HG02885 (cell line): ENCODE data around the gene INS.

Source experiments
- ATAC-seq: cut with Tn5 transposase; IDR thresholded peaks from one replicate; pipeline ENCODE4 v1.9.1; 2021; ENCODE audit warnings: mild to moderate bottlenecking; ENCODE audit not compliant: unreplicated experiment, poor library complexity

INS gene

DNA sequence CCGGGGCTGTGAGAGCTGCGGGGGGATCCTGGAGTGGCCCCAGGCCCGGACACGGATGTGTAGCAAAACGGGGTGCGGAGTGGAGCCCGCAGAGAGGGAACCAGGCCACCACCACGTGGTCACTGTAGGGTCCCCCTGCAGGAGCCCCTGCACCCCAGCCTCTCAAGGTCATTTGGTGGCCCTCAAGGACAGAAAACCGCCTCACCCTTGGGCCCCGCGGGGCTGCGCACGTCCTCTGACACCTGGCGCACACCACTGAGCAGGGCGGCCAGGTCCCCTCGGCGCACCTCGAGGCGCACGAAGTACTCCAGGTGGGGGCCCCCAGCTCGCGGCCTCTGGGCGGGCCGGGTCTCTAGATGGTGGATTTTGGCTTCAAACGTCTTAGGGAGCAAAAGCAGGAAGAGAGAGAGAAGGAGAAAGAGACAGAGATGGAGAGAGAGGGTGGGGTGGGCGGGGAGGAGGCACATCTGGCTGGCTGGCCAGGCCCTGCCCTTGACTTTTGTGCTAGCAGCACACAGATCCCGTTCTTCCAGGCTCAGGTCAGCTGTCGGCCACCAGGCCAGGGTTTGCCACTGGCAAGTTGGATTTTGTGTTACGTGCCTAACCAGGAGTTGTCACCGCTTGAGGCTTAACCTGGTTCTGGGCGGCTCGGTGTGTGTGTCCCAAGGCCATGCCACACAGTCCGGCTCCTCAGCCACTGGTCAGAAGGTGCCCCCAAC lies 7.4 kb upstream of the INS start:
- ATAC-seq: no peak

DNA sequence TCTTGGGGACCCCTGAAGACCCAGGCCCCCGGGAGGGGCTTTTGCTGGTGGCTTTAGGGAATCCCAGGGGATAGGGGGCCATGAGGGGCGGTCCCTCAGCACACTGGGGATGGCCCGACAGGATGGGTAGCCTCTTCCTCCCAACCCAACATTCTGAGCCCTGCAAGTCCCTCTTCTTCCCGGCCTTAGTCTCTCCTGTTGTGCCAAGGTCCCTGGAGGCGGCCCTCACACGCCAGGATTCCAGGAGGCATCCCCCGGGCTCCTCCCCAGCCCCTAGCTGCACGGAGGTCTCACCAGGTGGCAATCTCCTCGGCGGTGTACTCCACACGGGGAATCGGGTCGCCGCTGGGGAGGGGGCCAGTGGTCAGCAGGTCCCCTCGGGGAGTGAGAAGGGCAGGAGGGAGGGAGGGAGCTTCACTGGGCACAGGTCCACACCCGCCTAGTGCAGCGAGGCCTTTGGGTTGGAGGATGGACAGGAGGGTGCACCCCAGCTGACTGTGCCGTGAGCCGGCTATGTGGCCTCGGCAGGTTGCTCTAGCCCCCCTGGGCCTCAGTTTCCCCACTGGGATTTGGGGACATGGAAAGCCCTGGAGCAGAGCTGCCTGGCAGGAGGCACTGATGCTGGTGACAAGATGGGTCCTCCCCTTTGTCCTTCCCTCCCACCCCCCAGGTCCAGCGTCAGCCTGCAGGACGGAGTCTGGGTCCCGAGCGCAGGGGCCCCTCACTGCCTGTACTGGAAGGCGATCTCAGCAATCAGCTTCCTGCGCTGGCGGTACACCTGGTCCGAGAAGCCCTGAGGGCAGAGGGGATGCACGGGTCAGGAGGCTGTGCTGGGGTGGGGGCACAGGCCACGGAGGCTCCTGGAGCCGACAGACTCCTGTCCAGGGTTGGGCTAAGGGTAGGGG lies 6.4 kb upstream of the INS start:
- ATAC-seq: no peak

DNA sequence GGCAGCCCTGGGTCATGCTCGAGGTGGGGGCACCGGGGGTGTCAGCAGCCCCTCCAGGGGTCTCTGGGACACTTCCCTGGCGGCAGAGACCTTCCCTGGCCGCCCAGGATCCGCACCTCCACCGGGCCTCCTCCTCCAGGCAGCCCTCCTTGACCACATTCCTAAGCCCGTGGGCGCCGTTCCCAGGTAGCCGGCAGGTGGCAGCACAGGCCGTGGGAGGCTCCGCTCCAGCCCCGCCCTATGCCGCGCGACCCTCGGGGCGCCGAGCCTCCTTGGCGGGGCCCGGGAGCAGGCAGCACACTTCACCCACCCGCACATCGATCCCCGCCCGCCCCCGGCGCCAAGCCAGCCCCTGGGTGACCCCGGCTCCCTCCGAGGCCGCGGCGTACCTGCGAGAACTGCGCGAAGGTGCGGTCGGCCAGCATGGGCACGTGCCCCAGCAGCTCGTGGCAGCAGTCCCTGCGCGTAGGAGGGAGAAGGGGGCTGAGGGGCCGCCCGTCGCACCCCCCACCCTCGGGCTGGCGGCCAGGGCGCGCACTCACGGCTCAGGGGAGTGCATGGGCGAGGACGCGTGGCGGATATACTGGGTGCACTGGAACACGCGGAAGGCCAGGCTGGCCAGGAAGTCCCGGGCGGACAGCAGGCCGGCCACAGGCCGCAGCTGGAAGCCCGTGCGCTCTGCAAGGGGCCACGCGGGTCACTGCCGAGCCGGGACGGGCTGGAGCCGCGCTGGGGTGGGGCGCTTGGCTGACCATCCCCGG lies 5.3 kb upstream of the INS start:
- no peak for ATAC-seq

DNA sequence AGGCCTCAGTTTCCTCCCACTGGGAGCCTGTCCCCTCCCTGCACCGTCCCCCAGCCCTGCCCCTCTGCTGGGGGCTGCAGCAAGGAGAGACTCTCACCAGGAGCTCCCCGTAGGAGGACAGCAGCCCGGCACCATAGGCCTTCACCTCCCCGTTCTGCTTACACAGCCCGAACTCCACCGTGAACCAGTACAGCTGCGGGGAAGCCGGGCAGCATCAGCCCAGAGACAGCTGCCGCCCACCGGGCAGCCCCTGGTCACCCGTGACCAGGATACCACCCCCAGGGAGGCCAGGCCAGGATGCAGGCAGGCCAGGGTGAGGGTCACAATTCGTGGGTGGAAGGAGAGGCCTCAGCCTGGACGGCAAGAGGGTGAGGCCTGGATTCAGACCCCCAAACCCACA lies 4.6 kb upstream of the INS start:
- no peak for ATAC-seq

DNA sequence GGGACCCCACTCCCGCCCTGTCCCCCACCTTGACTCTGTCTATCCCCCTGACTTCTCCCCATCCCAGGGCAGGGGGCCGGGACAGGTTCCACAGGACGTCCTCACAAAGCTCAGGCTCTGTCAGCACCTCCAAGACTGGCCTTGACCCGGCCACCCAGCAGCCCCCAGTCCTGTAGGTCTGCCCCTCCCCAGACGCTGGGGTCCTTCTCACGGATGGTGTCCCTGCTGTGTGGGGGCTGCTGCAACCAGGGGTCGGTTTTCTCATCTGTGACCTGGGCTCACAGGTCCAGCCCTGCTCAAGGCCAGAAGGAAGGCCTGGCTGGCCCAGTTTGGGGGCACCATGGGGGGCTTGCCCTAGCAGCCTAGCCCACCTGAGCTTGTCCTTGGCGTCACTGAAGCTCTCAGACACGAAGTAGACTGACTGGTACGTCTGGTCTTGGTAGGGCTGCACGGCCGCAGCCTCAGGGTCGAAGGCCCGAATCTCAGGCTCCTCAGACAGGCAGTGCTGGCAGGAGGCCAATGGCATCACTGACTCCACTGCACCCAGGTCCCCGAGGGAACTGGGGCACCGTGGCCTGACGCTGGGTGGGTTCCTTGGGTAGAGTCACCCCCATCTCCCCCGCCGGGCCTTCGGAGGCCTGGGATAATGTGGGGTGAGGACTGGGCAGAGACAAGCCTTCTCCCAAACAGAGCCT lies 4.0 kb upstream of the INS start:
- ATAC-seq: no peak

DNA sequence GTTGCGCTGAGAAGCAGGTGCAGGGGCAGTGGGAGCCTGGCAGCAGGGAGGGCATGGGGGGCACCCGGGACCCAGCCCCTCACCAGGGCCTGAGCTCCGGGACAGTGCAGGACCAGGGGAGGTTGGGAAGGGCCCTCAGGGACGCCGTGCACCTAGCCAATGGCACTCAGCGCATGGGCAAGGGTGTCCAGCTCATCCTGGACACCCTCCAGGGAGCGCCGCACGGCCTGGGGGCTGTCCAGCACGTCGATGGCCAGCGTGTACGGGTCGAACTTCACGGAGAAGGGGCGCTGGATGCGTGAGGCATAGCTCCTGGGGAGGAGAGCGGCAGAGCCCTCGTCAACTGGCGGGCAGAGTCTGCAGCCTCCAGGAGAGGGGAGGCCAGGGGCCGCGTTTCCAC lies 3.1 kb upstream of the INS start:
- ATAC-seq: no peak

DNA sequence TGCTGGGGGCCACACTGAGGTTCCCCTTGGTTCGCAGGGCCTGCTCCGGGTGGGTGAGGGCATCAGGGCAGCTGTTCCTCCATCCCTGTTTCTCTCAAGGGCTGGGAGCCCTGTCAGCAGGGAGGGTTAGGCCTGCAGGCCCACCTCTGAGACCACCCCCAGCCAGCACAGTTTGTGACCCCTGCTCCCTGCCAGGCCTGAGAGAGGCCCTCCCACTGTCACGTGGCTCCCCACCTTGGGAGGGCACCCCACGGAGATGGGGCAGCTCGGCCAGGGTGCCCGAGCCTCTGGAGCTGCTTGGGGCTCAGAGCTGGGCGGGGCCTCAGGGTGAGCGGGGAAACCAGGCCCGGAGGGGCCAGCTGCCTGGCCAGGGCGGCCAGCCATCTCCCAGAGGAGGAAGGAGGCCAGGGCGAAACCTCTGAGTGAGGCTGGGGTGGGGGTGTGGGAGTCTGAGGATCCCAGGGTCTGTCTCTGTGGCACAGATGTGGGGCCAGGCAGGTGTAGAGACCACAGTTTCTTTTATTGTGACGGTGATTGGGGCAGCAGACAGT lies 2.5 kb upstream of the INS start:
- ATAC-seq: no peak

DNA sequence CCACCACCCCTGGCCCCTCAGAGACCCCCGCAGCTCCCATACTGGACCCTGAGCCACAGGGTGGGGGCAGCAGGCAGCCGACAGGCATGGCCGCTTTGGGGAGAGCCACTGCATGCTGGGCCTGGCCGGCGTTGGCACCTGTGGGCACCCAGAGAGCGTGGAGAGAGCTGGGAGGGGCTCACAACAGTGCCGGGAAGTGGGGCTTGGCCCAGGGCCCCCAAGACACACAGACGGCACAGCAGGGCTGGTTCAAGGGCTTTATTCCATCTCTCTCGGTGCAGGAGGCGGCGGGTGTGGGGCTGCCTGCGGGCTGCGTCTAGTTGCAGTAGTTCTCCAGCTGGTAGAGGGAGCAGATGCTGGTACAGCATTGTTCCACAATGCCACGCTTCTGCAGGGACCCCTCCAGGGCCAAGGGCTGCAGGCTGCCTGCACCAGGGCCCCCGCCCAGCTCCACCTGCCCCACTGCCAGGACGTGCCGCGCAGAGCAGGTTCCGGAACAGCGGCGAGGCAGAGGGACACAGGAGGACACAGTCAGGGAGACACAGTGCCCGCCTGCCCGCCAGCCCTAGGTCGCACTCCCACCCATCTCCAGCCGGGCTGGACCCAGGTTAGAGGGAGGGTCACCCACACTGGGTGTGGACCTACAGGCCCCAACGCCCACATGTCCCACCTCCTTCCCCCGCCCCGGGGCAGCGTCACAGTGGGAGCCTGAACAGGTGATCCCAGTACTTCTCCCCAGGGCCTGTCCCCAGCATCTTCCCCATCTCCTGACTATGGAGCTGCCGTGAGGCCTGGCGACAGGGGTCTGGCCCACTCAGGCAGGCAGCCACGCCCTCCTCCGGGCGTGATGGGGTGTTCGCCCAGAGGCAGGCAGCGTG lies 1.2 kb downstream of the INS start:
- no peak for ATAC-seq

DNA sequence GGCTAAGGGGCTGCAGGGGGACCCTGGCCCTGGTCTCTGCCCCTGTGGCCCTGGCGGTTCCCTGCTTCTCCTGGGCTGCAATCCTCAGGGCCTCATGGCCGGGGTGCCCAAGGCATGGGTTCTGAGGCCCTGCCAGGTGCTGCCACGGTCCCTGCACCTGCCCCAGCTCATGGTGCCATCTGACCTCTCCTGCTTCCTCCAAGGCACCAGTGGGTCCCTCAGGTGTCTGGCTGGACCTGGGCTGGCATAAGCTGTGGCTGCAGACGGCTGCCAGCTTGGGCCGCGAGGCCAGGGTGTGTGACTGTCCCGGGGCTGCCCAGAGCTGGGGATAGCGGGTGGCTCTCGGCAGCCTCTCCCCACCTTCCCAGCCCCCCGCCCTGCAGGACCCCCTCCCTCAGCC lies 2.0 kb downstream of the INS start:
- no peak for ATAC-seq

DNA sequence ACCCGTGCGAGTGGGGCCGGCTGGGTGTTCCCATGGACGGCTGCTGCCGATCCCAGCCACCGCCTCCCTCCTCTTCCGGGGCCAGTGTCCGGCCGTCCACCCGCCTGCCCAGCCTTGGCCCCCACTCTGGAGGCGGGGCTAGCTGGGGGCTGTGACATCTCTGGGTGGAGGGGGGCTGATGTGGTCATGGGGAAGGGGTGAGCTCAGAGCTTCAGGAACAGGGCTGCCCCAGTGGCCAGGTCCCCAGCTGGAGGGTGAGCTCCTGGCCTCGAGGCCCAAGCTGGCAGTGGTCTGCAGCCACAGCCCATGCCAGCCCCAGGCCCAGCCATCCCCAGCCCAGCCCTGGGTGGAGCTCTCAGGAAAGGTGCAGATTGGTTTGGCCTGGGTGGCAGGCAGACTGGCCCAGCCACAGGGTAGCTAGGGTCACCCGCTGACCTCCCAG lies 2.7 kb downstream of the INS start:
- ATAC-seq: no peak

DNA sequence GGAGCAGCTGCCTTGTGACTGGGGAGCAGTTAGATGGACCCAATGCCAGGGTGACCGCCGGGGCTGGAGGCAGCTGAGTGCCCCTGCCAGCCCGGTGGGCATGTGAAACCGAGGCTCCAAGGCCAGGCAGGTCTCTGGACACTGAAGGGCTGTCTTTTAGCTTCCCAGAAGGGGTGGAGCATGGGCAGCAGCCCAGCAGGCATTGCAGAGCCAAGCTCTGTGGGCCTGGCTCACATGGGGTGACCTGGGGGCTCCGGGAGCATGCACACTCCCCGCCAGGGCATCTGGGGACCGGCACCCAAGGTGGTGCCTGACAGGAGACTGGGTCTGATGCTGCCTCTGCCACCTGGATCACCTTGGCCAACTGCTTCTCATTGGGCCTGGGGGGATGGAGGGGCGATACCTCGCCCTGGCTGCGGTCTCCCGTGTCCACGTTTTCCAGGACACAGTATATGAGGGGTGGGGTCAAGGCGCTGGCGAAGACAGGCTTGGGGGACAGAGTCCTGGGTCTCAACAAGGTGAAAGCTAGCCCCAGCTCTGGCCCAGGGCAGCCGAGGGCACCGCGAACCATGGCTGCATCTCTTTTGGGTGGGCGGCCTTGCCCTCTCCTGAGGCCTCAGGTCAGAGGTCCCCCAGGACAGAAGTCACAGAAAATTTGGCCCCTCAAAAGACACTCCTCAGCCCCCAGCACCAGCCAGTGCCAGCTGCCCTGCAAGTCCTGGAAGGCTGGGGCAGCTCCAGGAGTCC lies 3.5 kb downstream of the INS start:
- ATAC-seq: no peak

DNA sequence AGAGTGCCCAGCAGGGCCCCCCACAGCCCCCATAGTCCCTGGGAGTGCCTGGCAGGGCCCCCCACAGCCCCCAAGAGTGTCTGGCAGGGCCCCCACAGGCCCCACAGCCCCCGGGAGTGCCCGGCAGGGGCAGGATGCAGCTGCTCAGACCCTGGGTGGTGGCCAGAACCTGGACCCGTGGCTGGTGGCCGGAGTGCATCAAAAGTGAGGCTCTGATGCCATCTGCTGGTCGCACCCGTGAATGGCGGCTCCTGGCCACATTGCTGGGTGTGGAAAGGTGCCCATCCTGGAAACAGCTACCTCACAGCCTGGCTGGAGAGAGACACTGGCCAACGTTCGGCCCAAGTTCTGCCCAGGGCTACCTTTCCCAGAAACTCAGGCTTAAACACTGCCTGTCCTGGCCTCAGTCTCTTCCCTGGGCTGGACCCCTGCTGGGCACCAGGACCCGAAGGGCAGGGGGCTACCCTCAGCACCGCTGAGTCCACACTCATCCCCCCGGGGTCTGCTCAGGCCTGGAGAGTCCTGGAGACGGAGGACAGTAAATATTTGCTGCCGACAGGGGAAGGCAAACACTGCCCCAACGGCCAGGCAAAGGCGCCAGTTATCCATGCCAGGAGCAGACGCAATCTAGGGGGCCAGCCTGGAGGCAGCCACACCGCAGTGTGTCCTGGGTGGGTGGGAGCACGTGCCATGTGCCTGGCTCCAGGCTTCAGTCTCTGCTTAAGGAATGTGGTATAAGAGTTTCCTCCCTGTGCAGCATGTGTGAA lies 4.4 kb downstream of the INS start:
- ATAC-seq: no peak

DNA sequence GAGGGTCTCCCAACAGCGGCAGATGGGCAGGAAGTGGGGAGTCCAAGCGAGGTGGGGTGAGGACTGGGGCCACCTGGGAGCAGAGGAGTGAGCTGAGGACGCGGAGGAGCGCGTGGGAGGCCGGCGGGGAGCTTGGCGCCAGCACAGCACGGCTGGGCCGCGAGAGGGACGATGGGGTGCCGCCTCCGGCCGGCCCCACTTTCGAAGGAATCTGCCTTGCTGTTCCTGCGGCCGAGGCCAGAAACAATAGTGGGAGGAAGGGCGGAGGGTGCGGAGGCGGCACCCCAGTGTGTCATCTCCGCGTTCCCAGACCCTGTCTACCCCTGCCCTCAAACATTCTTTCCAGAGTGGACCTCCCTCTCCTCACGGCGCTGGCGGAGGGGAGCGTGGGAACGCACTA lies 5.5 kb downstream of the INS start:
- no peak for ATAC-seq

DNA sequence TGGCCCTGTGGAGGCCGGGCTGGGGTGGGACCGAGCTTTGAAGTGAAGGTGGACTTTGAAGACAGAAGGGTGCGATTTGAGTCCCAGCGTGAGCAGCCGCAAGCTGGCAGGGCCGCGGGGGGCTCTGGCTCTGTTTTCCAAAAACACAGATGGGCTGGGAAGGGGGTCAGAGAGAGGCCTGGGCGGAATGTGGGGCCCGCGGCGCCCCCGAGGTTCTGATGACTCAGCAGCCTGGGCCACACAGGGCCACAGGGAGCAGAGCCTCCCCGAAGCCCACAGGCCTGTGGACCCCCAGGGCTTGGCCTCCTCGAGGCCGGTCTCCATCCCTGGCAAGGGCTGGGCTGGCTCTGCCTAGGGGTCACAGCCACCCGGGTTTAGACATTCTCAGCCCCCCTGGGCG lies 6.1 kb downstream of the INS start:
- ATAC-seq: no peak

DNA sequence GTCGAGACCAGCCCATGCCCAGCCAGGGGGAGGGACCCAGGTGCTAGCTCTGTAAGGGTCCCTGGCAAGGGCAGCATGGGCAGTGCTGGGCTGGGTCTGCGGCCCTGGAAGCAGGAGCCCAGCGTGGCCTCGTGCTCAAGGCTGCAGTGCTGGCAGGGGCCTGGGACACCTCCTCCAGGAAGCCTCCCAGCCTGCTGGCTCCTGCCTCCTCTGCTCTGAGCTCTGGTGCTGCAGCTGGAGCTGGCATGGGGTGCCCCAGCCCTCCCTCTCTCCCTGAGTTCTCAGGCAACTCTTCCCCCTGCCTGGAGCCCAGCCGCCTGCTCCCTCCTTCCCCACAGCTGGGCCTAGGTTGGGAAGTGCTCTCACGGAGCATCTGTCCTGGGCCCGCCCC lies 6.8 kb downstream of the INS start:
- no peak for ATAC-seq

DNA sequence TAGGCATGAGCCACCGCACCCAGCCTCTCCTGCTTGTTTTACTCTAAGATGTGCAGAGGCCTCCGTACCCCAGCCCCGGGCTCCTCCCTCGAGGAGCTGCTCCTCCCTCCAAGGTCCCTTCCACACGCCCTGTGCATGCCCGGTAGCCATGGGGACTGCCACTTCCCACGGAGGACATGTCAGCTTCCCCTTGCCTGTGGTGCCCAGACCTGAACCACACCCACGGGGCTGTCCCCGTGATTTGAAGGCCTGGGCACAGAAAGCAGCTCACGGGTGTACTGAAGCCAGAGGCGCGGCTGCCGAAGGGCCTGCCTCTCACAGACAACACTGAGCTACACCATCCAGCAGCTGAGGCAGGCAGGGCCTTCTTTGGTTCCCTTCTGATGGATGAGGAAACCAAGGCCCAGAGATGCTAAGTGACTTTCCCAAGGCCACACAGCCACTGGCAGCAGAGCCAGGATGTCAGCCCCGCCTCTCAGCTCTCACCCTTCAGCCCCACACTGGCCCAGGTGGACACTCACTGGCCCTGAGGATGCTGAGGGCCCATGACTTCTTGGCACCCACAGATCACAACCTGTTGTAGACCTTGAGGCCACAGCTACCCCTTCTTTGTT lies 7.3 kb downstream of the INS start:
- ATAC-seq: no peak

DNA sequence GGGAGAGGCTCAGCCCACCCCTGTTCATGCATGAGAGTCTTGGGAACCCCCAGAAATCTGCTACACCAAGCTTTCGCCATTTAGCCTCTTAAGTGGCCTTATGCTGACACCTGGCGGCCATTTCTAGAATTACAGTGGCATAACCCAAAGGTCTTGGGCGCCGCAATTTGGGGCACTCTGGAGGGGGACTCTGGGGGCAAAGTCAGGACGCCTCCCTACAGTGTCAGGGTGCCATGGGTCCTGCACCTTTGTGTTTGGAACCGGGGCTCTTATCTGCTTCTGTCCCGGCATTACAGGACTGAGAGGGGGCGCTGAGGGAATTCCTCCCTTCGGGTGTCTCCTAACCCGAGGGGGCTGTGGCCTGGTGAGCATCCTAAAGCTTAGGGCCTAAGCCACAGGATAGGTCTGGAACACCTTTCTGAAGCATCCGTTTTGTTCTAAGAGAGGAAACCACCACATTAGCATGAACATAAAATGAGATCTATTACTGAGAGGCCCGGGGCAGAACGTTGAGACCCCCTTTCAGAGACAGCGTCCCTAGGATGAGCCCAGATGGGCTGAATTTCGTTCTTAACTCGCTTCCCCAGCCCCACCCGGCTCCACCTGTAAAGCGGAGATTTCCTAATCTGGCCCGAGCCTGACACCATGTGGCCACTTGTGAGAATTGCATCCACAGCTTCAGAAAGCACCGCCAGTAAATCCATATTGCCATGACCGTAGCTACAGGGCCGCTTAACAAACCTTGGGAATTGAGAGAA lies 9.3 kb downstream of the INS start:
- no peak for ATAC-seq
